WTC11 (cell line): ENCODE data around the gene ZNF277. TPM values are rescaled to one million over a fixed set of nuclear protein-coding genes. Genes with fewer than 3 reads are reported as not detected.

Source experiments
- ATAC-seq: fragments of 200-7000 bp; cut with Tn5 transposase; 2 replicates; pipeline ENCODE4 v1.10.0; 2021; ENCODE audit warnings: mild to moderate bottlenecking, moderate library complexity
- CTCF ChIA-PET: fragments of 300-600 bp; sonication (Branson Sonifier 250); formaldehyde crosslinking; loops from one replicate; lab custom pipeline; 2021; ENCODE audit warnings: antibody characterized with exemption; lab: Charles Lee
- POLR2A ChIA-PET: fragments of 350-600 bp; sonication (Branson Sonifier 250); formaldehyde crosslinking; loops from one replicate; lab custom pipeline; 2021; ENCODE audit warnings: antibody characterized with exemption; lab: Charles Lee
- DNase-seq: peaks from one replicate; pipeline ENCODE4 v3.0.0; 2021; ENCODE audit warnings: low spot score
- H3K27ac Mint-ChIP-seq: 2 replicates; pipeline ENCODE4 v1.8.0; 2021; ENCODE audit warnings: mixed read lengths
- H3K27me3 Mint-ChIP-seq: 2 replicates; pipeline ENCODE4 v1.8.0; 2021; ENCODE audit warnings: low read depth, mild to moderate bottlenecking, moderate library complexity, mixed read lengths
- H3K36me3 Mint-ChIP-seq: 2 replicates; pipeline ENCODE4 v1.8.0; 2021; ENCODE audit warnings: mixed read lengths
- H3K4me1 Mint-ChIP-seq: 2 replicates; pipeline ENCODE4 v1.8.0; 2022; ENCODE audit warnings: mixed read lengths
- H3K4me3 Mint-ChIP-seq: 2 replicates; pipeline ENCODE4 v1.8.0; 2021; ENCODE audit warnings: mild to moderate bottlenecking, moderate library complexity, mixed read lengths
- H3K9me3 Mint-ChIP-seq: 2 replicates; pipeline ENCODE4 v1.8.0; 2021; ENCODE audit warnings: mixed read lengths
- ATF6 ChIP-seq: sonication (generic); formaldehyde crosslinking; IDR thresholded peaks from 2 replicates; pipeline ENCODE4 v1.8.1; 2023; ENCODE audit warnings: mild to moderate bottlenecking, missing genetic modification reagents
- CREM ChIP-seq: sonication (generic); formaldehyde crosslinking; IDR thresholded peaks from 2 replicates; pipeline ENCODE4 v1.8.1; 2022; ENCODE audit warnings: mild to moderate bottlenecking, missing genetic modification reagents, moderate library complexity
- ELF4 ChIP-seq: sonication (generic); formaldehyde crosslinking; IDR thresholded peaks from 2 replicates; pipeline ENCODE4 v1.8.1; 2022; ENCODE audit warnings: low read depth, mild to moderate bottlenecking, moderate library complexity, missing genetic modification reagents
- FOXP4 ChIP-seq: sonication (generic); formaldehyde crosslinking; IDR thresholded peaks from 2 replicates; pipeline ENCODE4 v1.8.0; 2022; ENCODE audit warnings: mild to moderate bottlenecking, missing genetic modification reagents
- GABPB1 ChIP-seq: sonication (generic); formaldehyde crosslinking; IDR thresholded peaks from 2 replicates; pipeline ENCODE4 v1.8.1; 2023; ENCODE audit warnings: mild to moderate bottlenecking, missing genetic modification reagents
- GTF2I ChIP-seq: fragments of 250-450 bp; sonication (Bioruptor Pico); conservative IDR thresholded peaks from 2 replicates; pipeline ENCODE4 v1.4.0; 2021; ENCODE audit warnings: mild to moderate bottlenecking
- HMGXB4 ChIP-seq: sonication (generic); formaldehyde crosslinking; IDR thresholded peaks from 2 replicates; pipeline ENCODE4 v1.8.1; 2023; ENCODE audit warnings: mild to moderate bottlenecking, moderate library complexity, missing genetic modification reagents
- MYBL2 ChIP-seq: sonication (generic); formaldehyde crosslinking; IDR thresholded peaks from 2 replicates; pipeline ENCODE4 v1.8.1; 2023; ENCODE audit warnings: mild to moderate bottlenecking, moderate library complexity, missing genetic modification reagents
- NFATC4 ChIP-seq: fragments of 250-450 bp; sonication (Bioruptor Pico); IDR thresholded peaks from 2 replicates; pipeline ENCODE4 v1.9.0; 2021; ENCODE audit warnings: mild to moderate bottlenecking
- PRRX2 ChIP-seq: fragments of 250-450 bp; sonication (Bioruptor Pico); IDR thresholded peaks from 2 replicates; pipeline ENCODE4 v1.8.0; 2021; ENCODE audit warnings: mild to moderate bottlenecking
- USF1 ChIP-seq: sonication (generic); formaldehyde crosslinking; IDR thresholded peaks from 2 replicates; pipeline ENCODE4 v1.8.0; 2022; ENCODE audit warnings: mild to moderate bottlenecking, missing genetic modification reagents
- USF2 ChIP-seq: sonication (generic); formaldehyde crosslinking; IDR thresholded peaks from 2 replicates; pipeline ENCODE4 v1.8.1; 2023; ENCODE audit warnings: mild to moderate bottlenecking, missing genetic modification reagents, moderate library complexity
- ZNF138 ChIP-seq: sonication (generic); formaldehyde crosslinking; conservative IDR thresholded peaks from 2 replicates; pipeline ENCODE4 v1.8.1; 2022; ENCODE audit warnings: mild to moderate bottlenecking, moderate library complexity, missing genetic modification reagents
- ZNF219 ChIP-seq: sonication (generic); formaldehyde crosslinking; IDR thresholded peaks from 2 replicates; pipeline ENCODE4 v1.8.0; 2023; ENCODE audit warnings: missing genetic modification reagents, mild to moderate bottlenecking, borderline replicate concordance
- ZNF232 ChIP-seq: sonication (generic); formaldehyde crosslinking; IDR thresholded peaks from 2 replicates; pipeline ENCODE4 v1.8.0; 2022; ENCODE audit warnings: mild to moderate bottlenecking, missing genetic modification reagents
- ZNF263 ChIP-seq: sonication (generic); formaldehyde crosslinking; IDR thresholded peaks from 2 replicates; pipeline ENCODE4 v1.8.1; 2022; ENCODE audit warnings: low read depth, mild to moderate bottlenecking, moderate library complexity, missing genetic modification reagents
- ZNF396 ChIP-seq: fragments of 250-450 bp; sonication (Bioruptor Pico); IDR thresholded peaks from 2 replicates; pipeline ENCODE4 v1.8.0; 2021; ENCODE audit warnings: mild to moderate bottlenecking, moderate library complexity, borderline replicate concordance
- ZNF423 ChIP-seq: fragments of 250-450 bp; sonication (Bioruptor Pico); IDR thresholded peaks from 2 replicates; pipeline ENCODE4 v2.1.2; 2022; ENCODE audit warnings: mild to moderate bottlenecking, moderate library complexity
- ZNF425 ChIP-seq: fragments of 250-450 bp; sonication (Bioruptor Pico); conservative IDR thresholded peaks from 2 replicates; pipeline ENCODE4 v1.9.0; 2021; ENCODE audit warnings: mild to moderate bottlenecking
- ZNF512 ChIP-seq: sonication (generic); formaldehyde crosslinking; IDR thresholded peaks from 2 replicates; pipeline ENCODE4 v1.8.1; 2022; ENCODE audit warnings: missing genetic modification reagents, borderline replicate concordance
- ZNF671 ChIP-seq: fragments of 250-450 bp; sonication (Bioruptor Pico); IDR thresholded peaks from 2 replicates; pipeline ENCODE4 v1.8.0; 2021; ENCODE audit warnings: mild to moderate bottlenecking
- total RNA-seq: library from RNA; stranded (reverse); gene quantifications from 3 replicates; pipeline ENCODE4 v1.2.3, GENCODE V29; 2021

Gene ZNF277
- total RNA-seq, 1 experiment from 2014 or later: 22.5 TPM

- no peaks in the 10 kb centered on the region for H3K27me3 Mint-ChIP-seq
- no peak for DNase-seq
- H3K4me1 Mint-ChIP-seq: peaks cover 14% of the 10 kb centered on the region
- no peak overlapping the region for H3K27ac Mint-ChIP-seq
- POLR2A ChIA-PET: no interaction called here
- peaks cover 3% of the 10 kb centered on the region; the same call in 1 of the 2 replicates for H3K9me3 Mint-ChIP-seq
- no peak for ATAC-seq
- no peaks in the 10 kb centered on the region for H3K36me3 Mint-ChIP-seq
- H3K4me3 Mint-ChIP-seq: no peak overlapping the region
- TF ChIP-seq ZNF512 (CRISPR knock-in tag): no peak
- TF ChIP-seq CREM: no peak
- no peak for TF ChIP-seq NFATC4 (CRISPR knock-in tag)
- no peak for TF ChIP-seq ZNF138 (CRISPR knock-in tag)
- no peak for TF ChIP-seq MYBL2 (CRISPR knock-in tag)
- TF ChIP-seq PRRX2 (CRISPR knock-in tag): no peak
- TF ChIP-seq, all 79 proteins: peak for 0
- CTCF ChIA-PET: no interaction called here
Measured at GRCh38 chr7:112279042-112279441, 72.5 kb downstream of the ZNF277 start.

GRCh38 chr7:112280267-112280666 lies 73.8 kb downstream of the ZNF277 start:
- H3K4me3 Mint-ChIP-seq: no peak overlapping the region
- ATAC-seq: no peak
- POLR2A ChIA-PET: interaction anchor here (0.6 kb wide), 1 partner anchor 523 kb away, joined by 4 read pairs; no protein-coding TSS in a partner anchor
- CTCF ChIA-PET: no interaction called here
- peak overlapping the region; percentile 75; the same call in 1 of the 2 replicates for H3K27ac Mint-ChIP-seq
- no peaks in the 10 kb centered on the region for H3K36me3 Mint-ChIP-seq
- peaks cover 3% of the 10 kb centered on the region; the same call in 1 of the 2 replicates for H3K9me3 Mint-ChIP-seq
- TF ChIP-seq ZNF396 (CRISPR knock-in tag) (no peak), ZNF232 (CRISPR knock-in tag) (no peak), GABPB1 (CRISPR knock-in tag) (no peak), USF1 (CRISPR knock-in tag) (no peak), ZNF425 (CRISPR knock-in tag) (no peak), ZNF671 (CRISPR knock-in tag) (no peak), ATF6 (CRISPR knock-in tag) (no peak)
- no peak for DNase-seq
- no peaks in the 10 kb centered on the region for H3K27me3 Mint-ChIP-seq
- H3K4me1 Mint-ChIP-seq: peaks cover 9% of the 10 kb centered on the region

- no peaks in the 10 kb centered on the region; the same call in 1 of the 2 replicates for H3K36me3 Mint-ChIP-seq
- CTCF ChIA-PET: no interaction called here
- no peak for DNase-seq
- no peaks in the 10 kb centered on the region for H3K27me3 Mint-ChIP-seq
- POLR2A ChIA-PET: no interaction called here
- peaks cover 3% of the 10 kb centered on the region; the same call in 1 of the 2 replicates for H3K9me3 Mint-ChIP-seq
- H3K27ac Mint-ChIP-seq: peak overlapping the region; percentile 65; the same call in 1 of the 2 replicates
- no peak overlapping the region for H3K4me3 Mint-ChIP-seq
- H3K4me1 Mint-ChIP-seq: peaks cover 19% of the 10 kb centered on the region
- no peak for ATAC-seq
- TF ChIP-seq ZNF263: no peak
- no peak for TF ChIP-seq GTF2I
- TF ChIP-seq ZNF219 (CRISPR knock-in tag): no peak
- TF ChIP-seq USF2: no peak
- TF ChIP-seq ELF4 (CRISPR knock-in tag): no peak
- no peak for TF ChIP-seq FOXP4 (CRISPR knock-in tag)
- no peak for TF ChIP-seq ZNF423
- no peak for TF ChIP-seq HMGXB4
Measured at GRCh38 chr7:112282476-112283188, 76.1 kb downstream of the ZNF277 start.
